Skeletal muscle satellite cell (primary cell): ENCODE results near the gene HSPBAP1.

Source experiments
- H3K27me3 ChIP-seq: 2 replicates; pipeline ENCODE4 v1.7.0; 2013; ENCODE audit warnings: low read length; ENCODE audit not compliant: control insufficient read depth, insufficient read depth
- H3K36me3 ChIP-seq: 2 replicates; pipeline ENCODE4 v1.7.0; 2013; ENCODE audit warnings: mild to moderate bottlenecking, control low read depth, low read length; ENCODE audit not compliant: insufficient read depth
- H3K4me1 ChIP-seq: 2 replicates; pipeline ENCODE4 v1.7.0; 2013; ENCODE audit warnings: low read length; ENCODE audit not compliant: control insufficient read depth, insufficient read depth
- H3K4me2 ChIP-seq: 2 replicates; pipeline ENCODE4 v1.7.0; 2013; ENCODE audit warnings: mild to moderate bottlenecking, low read length
- H3K4me3 ChIP-seq: 2 replicates; pipeline ENCODE4 v1.7.0; 2013; ENCODE audit warnings: low read length
- H3K9ac ChIP-seq: 2 replicates; pipeline ENCODE4 v1.7.0; 2013; ENCODE audit warnings: mild to moderate bottlenecking, low read depth, low read length, moderate library complexity
- H3K9me3 ChIP-seq: replicated peaks from 2 replicates; pipeline ENCODE4 v1.7.0; 2013; ENCODE audit warnings: mild to moderate bottlenecking, control low read depth, low read length

Gene HSPBAP1

GRCh38 chr3:122800706-122801237, 7.1 kb upstream of the HSPBAP1 start:
- H3K9me3 ChIP-seq = no peaks in the 10 kb centered on the region
- no peak overlapping the region for H3K9ac ChIP-seq
- peaks cover 3% of the 10 kb centered on the region for H3K4me1 ChIP-seq
- H3K27me3 ChIP-seq = no peaks in the 10 kb centered on the region
- no peaks in the 10 kb centered on the region for H3K36me3 ChIP-seq
- no peak overlapping the region for H3K4me2 ChIP-seq
- no peak overlapping the region for H3K4me3 ChIP-seq

GRCh38 chr3:122800031-122800430, 6.4 kb upstream of the HSPBAP1 start:
- peaks cover 7% of the 10 kb centered on the region for H3K4me1 ChIP-seq
- H3K9me3 ChIP-seq = no peaks in the 10 kb centered on the region
- no peaks in the 10 kb centered on the region for H3K27me3 ChIP-seq
- H3K36me3 ChIP-seq = no peaks in the 10 kb centered on the region
- H3K4me3 ChIP-seq = no peak overlapping the region
- H3K9ac ChIP-seq = no peak overlapping the region
- H3K4me2 ChIP-seq = no peak overlapping the region

GRCh38 chr3:122799322-122799721, 5.7 kb upstream of the HSPBAP1 start:
- Histone ChIP-seq H3K4me1 (peaks cover 10% of the 10 kb centered on the region), H3K4me3 (no peak overlapping the region), H3K4me2 (no peak overlapping the region), H3K27me3 (no peaks in the 10 kb centered on the region), H3K9me3 (no peaks in the 10 kb centered on the region), H3K36me3 (no peaks in the 10 kb centered on the region), H3K9ac (no peak overlapping the region)

- no peak overlapping the region for H3K4me2 ChIP-seq
- H3K4me1 ChIP-seq = peaks cover 14% of the 10 kb centered on the region
- no peak overlapping the region for H3K9ac ChIP-seq
- no peak overlapping the region for H3K4me3 ChIP-seq
- H3K9me3 ChIP-seq = no peaks in the 10 kb centered on the region
- H3K27me3 ChIP-seq = no peaks in the 10 kb centered on the region
- H3K36me3 ChIP-seq = no peaks in the 10 kb centered on the region
These were observed 3.7 kb upstream of the HSPBAP1 start for GRCh38 chr3:122797291-122797690.

GRCh38 chr3:122795674-122796195, 2.1 kb upstream of the HSPBAP1 start:
- H3K4me2 ChIP-seq = peak overlapping the region; percentile 93
- no peaks in the 10 kb centered on the region for H3K27me3 ChIP-seq
- peak overlapping the region; percentile 86 for H3K9ac ChIP-seq
- peaks cover 14% of the 10 kb centered on the region for H3K4me1 ChIP-seq
- no peaks in the 10 kb centered on the region for H3K9me3 ChIP-seq
- H3K36me3 ChIP-seq = no peaks in the 10 kb centered on the region
- H3K4me3 ChIP-seq = peak overlapping the region; percentile 81

GRCh38 chr3:122794779-122795673, 1.4 kb upstream of the HSPBAP1 start, which contains the start of gene SLC49A4:
TSS of gene SLC49A4 (plus strand) at chr3:122795069. CDS start at chr3:122795193, 124 bp downstream.
- Histone ChIP-seq H3K4me2 (peak within 1 kb of the TSS; percentile 93), H3K27me3 (no peaks in the 10 kb centered on the region), H3K36me3 (no peaks in the 10 kb centered on the region), H3K4me1 (peaks cover 14% of the 10 kb centered on the region), H3K9me3 (no peaks in the 10 kb centered on the region), H3K4me3 (peak within 1 kb of the TSS; percentile 81), H3K9ac (peak within 1 kb of the TSS; percentile 86)

GRCh38 chr3:122794483-122794778, 800 bp upstream of the HSPBAP1 start:
- no peaks in the 10 kb centered on the region for H3K27me3 ChIP-seq
- peaks cover 14% of the 10 kb centered on the region for H3K4me1 ChIP-seq
- peak overlapping the region; percentile 86 for H3K9ac ChIP-seq
- H3K36me3 ChIP-seq = no peaks in the 10 kb centered on the region
- peak overlapping the region; percentile 81 for H3K4me3 ChIP-seq
- no peaks in the 10 kb centered on the region for H3K9me3 ChIP-seq
- peak overlapping the region; percentile 93 for H3K4me2 ChIP-seq

- Histone ChIP-seq H3K4me3 (no peak overlapping the region), H3K9ac (no peak overlapping the region), H3K9me3 (no peaks in the 10 kb centered on the region)
These were observed 3.9 kb downstream of the HSPBAP1 start for GRCh38 chr3:122789585-122790273.

GRCh38 chr3:122787872-122788271, 5.8 kb downstream of the HSPBAP1 start:
- no peaks in the 10 kb centered on the region for H3K9me3 ChIP-seq

More at GRCh38 chr3:122789585-122790273, 3.9 kb downstream of the HSPBAP1 start:
- Histone ChIP-seq H3K27me3 (no peaks in the 10 kb centered on the region), H3K4me2 (no peak overlapping the region), H3K36me3 (no peaks in the 10 kb centered on the region), H3K4me1 (peaks cover 18% of the 10 kb centered on the region)

GRCh38 chr3:122786066-122786465, 7.6 kb downstream of the HSPBAP1 start:
- no peak overlapping the region for H3K9ac ChIP-seq
- no peak overlapping the region for H3K4me2 ChIP-seq
- no peaks in the 10 kb centered on the region for H3K27me3 ChIP-seq
- H3K4me1 ChIP-seq = peaks cover 10% of the 10 kb centered on the region
- H3K36me3 ChIP-seq = no peaks in the 10 kb centered on the region
- H3K9me3 ChIP-seq = no peaks in the 10 kb centered on the region
- H3K4me3 ChIP-seq = no peak overlapping the region

More at GRCh38 chr3:122787872-122788271, 5.8 kb downstream of the HSPBAP1 start:
- no peaks in the 10 kb centered on the region for H3K27me3 ChIP-seq
- no peaks in the 10 kb centered on the region for H3K36me3 ChIP-seq
- H3K4me2 ChIP-seq = no peak overlapping the region
- no peak overlapping the region for H3K4me3 ChIP-seq
- H3K9ac ChIP-seq = no peak overlapping the region
- peaks cover 12% of the 10 kb centered on the region for H3K4me1 ChIP-seq

- H3K4me1 ChIP-seq = peaks cover 10% of the 10 kb centered on the region
- no peak overlapping the region for H3K4me2 ChIP-seq
- H3K9me3 ChIP-seq = no peaks in the 10 kb centered on the region
- H3K4me3 ChIP-seq = no peak overlapping the region
- no peaks in the 10 kb centered on the region for H3K27me3 ChIP-seq
- no peak overlapping the region for H3K9ac ChIP-seq
- H3K36me3 ChIP-seq = no peaks in the 10 kb centered on the region
These were observed 8.4 kb downstream of the HSPBAP1 start for GRCh38 chr3:122785231-122785630.
